HG02870 (cell line): ENCODE measurements around the gene CEP97.
A peak's percentile ranks its signal among the peaks of the same experiment; 100 is the strongest.

Experiments used
- ATAC-seq: cut with Tn5 transposase; IDR thresholded peaks from one replicate; pipeline ENCODE4 v1.9.1; 2021; ENCODE audit warnings: mild to moderate bottlenecking, moderate library complexity; ENCODE audit not compliant: unreplicated experiment

CEP97 gene

GRCh38 chr3:101813817-101814440, 89.5 kb downstream of the CEP97 start:
- no peak for ATAC-seq

GRCh38 chr3:101814835-101815234, 90.4 kb downstream of the CEP97 start:
- no peak for ATAC-seq

- ATAC-seq: no peak
These were observed 92.1 kb downstream of the CEP97 start for GRCh38 chr3:101816215-101817149.

- peak; percentile 29 for ATAC-seq
These were observed 93.6 kb downstream of the CEP97 start for GRCh38 chr3:101817992-101818391.

- ATAC-seq: peak; percentile 79
These were observed 95.3 kb downstream of the CEP97 start for GRCh38 chr3:101819649-101820206.
